Left kidney (tissue), 2 donors: ENCODE data around the gene TMEM31. TPM values are rescaled to one million over a fixed set of nuclear protein-coding genes. Genes with fewer than 3 reads are reported as not detected.
"Not testable (repeated sequence)": the region's sequence is repeated elsewhere in the genome, so short reads cannot be mapped to it uniquely, and the experiment has no call there.

Experiments used
- DNase-seq: peaks from one replicate; pipeline ENCODE4 v3.0.0-alpha.2; 2013
- polyA plus RNA-seq: library from polyadenylated mRNA; unstranded; fragments of 120-200 nt; gene quantifications from one replicate; pipeline ENCODE4 v1.2.1, GENCODE V29; 2013; ENCODE audit not compliant: insufficient read length

TMEM31 gene
- polyA plus RNA-seq, 1 donor = 1.8 TPM

GRCh38 chrX:103726477-103726876 lies 15.8 kb downstream of the TMEM31 start:
- DNase-seq = no peak

DNA sequence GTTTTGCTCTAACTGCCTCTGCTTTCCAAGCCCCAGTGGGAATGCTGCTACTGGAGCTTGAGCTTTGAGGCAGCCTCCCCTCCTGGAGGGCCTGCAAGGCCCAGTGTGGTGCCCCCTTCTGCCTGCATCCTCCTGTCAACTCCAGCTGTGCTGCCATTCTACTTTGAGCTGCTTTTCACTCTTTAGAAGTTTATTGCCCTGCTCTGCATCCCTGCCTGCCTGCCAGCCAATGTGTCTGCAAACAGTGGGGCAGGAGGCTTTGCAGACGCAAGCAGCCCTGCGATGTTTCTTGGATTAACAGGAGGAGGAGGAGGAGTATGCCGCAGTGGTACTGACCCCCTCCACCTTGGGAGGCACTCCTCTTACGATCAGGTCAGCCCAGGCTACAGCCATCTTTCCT lies 16.4 kb downstream of the TMEM31 start:
- no peak for DNase-seq

- DNase-seq = no peak
These were observed 18.3 kb downstream of the TMEM31 start for GRCh38 chrX:103729015-103729414.

DNA sequence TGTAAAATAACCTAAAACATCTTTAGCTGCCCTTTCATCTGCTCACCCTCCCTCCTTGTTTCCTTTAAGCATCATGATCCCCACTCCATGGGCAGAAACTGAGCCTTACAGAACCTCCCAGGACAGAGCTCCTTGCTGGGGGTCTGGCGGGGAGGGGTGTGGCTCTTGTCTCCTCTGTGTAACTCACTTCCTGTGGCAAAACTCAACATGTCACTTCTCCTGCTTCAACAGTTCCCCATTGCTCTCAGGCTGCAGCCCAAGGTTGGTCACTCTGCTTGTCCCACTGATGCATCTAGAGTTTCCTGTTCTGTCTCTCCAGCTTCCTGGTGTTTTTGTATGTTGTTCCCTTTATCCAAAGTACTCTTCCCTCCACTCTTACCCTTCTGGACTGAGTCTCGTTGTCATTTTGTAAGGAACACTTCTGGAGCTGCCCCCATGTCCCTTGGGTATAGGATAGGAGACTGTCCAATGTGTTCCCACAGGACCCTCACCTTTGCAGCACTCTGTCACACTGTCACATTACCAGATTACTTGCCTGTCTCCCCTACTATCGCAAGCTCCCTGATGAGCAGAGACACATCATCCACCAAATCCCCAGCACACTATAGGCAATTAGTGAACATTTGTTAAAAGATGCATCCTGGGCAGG lies 19.6 kb downstream of the TMEM31 start:
- no peak for DNase-seq

GRCh38 chrX:103730796-103731493 lies 20.2 kb downstream of the TMEM31 start:
- DNase-seq = no peak

DNA sequence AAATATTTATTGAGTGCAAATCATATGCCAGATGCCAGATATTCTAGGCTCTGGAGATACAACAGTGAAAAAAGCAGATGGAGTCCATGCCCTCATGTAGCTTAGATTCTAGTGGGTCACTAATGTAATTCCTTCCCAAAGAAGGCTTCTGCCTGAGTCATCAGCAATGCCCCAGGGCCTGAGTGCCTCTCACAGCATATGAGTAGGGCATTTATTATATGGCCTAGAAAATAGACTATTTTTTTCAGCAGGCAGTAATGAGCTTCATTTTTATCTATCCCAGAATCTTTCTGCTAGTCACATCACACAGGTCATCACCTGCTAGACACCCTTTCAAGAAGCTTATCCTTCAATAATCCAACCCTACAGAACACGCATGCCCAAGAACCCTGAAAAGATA lies 22.3 kb downstream of the TMEM31 start:
- DNase-seq = no peak

DNA sequence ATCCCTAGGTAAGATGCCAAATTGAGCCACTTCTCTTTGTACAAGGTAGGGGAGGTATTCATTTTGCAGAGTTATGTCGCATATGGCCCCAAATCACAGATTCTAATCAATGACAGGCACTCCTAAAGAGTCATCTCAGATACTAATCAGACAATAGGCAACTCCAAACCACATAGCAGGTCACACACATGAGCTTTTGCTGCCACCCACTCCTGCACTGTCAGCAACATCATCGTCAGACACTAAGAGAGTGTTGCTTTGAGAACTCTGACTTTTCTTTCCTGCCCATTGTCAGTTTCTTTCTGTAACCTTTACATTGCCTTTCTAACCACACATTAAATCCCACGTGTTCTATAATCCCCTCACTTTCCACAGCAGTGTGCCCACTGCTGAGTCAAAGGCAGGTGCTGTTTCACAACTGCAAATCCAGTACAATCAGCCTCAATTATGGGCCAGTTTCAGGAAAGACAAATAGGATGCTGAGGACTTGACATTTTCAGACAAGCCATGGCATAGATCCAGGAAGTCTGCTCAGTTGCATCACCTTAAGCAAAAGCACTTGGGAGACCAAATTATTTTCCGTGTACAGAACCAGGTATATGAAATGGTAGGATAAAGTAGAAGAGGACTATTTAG lies 23.5 kb downstream of the TMEM31 start:
- DNase-seq = no peak

DNA sequence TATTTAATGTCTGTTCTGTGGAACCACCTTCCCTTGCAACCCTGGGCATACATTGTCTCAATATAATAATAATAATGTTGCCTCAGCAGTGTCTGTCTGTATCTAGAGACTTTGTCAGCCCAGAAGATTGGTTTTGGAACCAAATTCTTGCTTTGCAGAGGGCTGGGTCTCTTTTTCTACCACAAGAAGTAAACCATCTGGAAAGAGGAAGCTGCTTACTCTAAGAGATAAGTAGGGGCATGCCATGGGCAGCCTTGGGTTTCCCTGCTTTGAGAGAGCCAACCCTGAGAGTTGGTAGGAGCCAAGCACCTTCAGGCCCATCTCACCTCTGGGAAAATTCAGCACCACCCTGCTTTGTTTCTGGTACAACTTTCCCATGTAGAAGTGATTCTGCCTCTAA lies 27.0 kb downstream of the TMEM31 start:
- DNase-seq = no peak

DNA sequence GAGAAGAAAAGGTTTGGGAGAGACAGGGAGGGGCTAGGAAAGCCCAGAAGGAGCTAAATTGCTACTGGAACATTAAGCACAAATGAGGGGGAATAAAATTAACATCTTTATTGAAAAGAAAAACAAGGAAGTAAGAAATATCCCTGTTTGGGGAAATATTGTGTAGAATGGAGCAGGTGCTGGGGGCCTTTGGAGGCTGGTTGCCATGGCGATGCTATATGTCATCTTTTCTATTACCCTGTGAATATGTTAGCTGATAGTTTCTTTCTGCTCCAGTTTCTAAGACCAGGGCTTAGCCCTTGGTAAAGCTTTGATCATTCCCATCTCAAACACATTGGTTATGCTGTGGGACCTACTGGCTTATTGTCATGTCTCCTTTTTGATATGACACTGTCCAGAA lies 28.7 kb downstream of the TMEM31 start:
- no peak for DNase-seq

GRCh38 chrX:103741879-103742278 lies 31.2 kb downstream of the TMEM31 start:
- no peak for DNase-seq

GRCh38 chrX:103742339-103742738 lies 31.6 kb downstream of the TMEM31 start:
- DNase-seq = no peak

GRCh38 chrX:103747163-103747562 lies 36.5 kb downstream of the TMEM31 start:
- DNase-seq = no peak

- no peak for DNase-seq
These were observed 43.7 kb downstream of the TMEM31 start for GRCh38 chrX:103754401-103754800.

DNA sequence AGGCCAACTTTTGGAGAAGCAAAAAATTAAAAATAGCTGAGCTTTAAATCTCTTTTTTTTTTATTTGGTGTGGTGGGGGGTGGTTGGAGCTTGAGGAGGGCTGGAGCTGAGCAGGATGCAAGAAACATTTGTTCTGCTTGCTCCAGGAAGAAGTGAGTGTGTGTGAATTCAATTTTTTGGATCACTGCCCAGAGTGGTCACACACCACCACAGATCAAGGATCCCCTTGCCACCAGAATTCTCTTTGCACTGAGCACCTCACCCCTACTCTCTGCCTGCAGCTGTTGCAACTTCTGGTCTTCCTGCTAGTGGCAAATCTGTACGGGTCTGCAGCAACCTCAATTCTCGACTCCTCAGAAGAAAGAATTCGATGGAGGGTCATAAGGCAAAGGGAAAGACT lies 46.0 kb downstream of the TMEM31 start:
- DNase-seq = no peak

- no peak for DNase-seq
These were observed 47.8 kb downstream of the TMEM31 start for GRCh38 chrX:103758555-103758954.

GRCh38 chrX:103763541-103763940 lies 52.8 kb downstream of the TMEM31 start:
- not testable (repeated sequence) for DNase-seq

Other genes with a start within 250 kb of the TMEM31 start
- gene RAB40A, start 191.4 kb upstream of the TMEM31 start, polyA plus RNA-seq = 5.5 TPM
- 171 TPM for gene TCEAL4, start 125.4 kb upstream of the TMEM31 start, polyA plus RNA-seq
- gene TCEAL3, start 102.9 kb upstream of the TMEM31 start, polyA plus RNA-seq = 31.5 TPM
- gene TCEAL1, start 81.9 kb upstream of the TMEM31 start, polyA plus RNA-seq = 27.0 TPM
- gene MORF4L2, start 24.2 kb upstream of the TMEM31 start, polyA plus RNA-seq = 359 TPM
- 7.2 TPM for gene PLP1, start 65.9 kb downstream of the TMEM31 start, polyA plus RNA-seq
- 3.2 TPM for gene RAB9B, start 121.3 kb downstream of the TMEM31 start, polyA plus RNA-seq